ENCODE results near the gene ADD2. TPM values are rescaled to one million over a fixed set of nuclear protein-coding genes. Genes with fewer than 3 reads are reported as not detected.

ADD2 gene
- total RNA-seq, 3 donors from 2014 or later (not counting 1 experiment from before 2014, with no cell fraction given) = 0.16 to 1.4 (median 0.40) TPM

DNA sequence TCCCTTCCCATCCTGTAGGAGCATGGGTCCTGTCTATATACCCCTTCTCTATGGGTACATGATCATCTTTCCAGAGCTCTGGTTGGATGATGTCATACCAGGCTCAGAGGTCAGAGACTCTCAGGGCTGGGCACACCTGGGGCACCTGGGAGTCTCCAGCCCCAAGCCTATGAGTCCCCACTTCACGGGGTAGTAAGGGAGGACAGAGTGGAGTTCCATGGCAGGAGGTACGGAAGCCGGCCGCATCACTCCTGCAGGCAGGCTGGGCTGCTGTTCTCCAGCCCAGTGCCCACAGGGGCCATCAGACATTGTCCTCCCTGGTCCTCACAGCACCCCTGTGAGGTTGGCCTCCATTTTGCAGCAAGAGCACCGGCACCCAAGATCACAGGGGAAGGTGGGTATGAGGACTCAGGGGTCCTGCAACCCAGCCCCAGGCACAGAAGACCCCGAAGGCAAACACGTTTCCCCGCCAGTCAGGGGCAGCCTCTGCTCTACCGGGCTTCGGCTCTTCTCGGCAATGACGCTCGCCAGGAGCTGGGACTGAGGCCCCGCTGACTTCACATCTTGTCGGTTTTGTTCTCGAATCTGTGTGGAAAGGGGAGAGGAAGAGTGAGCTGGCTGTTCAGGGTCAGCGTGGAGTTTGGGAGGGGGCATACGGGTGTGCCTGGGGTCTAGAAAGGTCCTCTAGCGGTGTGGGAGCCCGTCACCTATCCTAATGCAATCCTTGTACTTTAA is 91.5 kb downstream of the ADD2 start:
- H3K9me3 ChIP-seq (ENCODE audit: control insufficient read depth, insufficient read depth, low read length) = no peaks in the 10 kb centered on the region
- H3K4me1 ChIP-seq (ENCODE audit: control insufficient read depth, insufficient read depth, low read length) = no peaks in the 10 kb centered on the region
- Mint-ChIP-seq H3K4me1 (no peaks in the 10 kb centered on the region), H3K9me3 (no peaks in the 10 kb centered on the region), H3K27me3 (ENCODE audit: low read depth in 2 of 2) (peaks cover 0 to 7% of the 10 kb centered on the region in 2 donors), H3K36me3 (no peaks in the 10 kb centered on the region), H3K27ac (no peak overlapping the region), H3K4me3 (no peak overlapping the region)
- no peaks in the 10 kb centered on the region for H3K27me3 ChIP-seq (ENCODE audit: control insufficient read depth, insufficient read depth, low read length)
- ATAC-seq (no peak), DNase-seq (no peak)
- H3K4me3 ChIP-seq (ENCODE audit: low read length) = no peak overlapping the region
- TF ChIP-seq, protein P1, sequence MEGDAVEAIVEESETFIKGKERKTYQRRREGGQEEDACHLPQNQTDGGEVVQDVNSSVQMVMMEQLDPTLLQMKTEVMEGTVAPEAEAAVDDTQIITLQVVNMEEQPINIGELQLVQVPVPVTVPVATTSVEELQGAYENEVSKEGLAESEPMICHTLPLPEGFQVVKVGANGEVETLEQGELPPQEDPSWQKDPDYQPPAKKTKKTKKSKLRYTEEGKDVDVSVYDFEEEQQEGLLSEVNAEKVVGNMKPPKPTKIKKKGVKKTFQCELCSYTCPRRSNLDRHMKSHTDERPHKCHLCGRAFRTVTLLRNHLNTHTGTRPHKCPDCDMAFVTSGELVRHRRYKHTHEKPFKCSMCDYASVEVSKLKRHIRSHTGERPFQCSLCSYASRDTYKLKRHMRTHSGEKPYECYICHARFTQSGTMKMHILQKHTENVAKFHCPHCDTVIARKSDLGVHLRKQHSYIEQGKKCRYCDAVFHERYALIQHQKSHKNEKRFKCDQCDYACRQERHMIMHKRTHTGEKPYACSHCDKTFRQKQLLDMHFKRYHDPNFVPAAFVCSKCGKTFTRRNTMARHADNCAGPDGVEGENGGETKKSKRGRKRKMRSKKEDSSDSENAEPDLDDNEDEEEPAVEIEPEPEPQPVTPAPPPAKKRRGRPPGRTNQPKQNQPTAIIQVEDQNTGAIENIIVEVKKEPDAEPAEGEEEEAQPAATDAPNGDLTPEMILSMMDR (IDR thresholded peaks at IDR 0.05) = no peak
- no peak overlapping the region for H3K27ac ChIP-seq (ENCODE audit: low read length)
- WGBS (ENCODE audit: insufficient coverage) = 94% methylated on average over 20 of the region's 20 CpGs
- intact Hi-C loops (cut with micrococcal nuclease) = no loop called here
- no peaks in the 10 kb centered on the region for H3K36me3 ChIP-seq (ENCODE audit: control insufficient read depth, insufficient read depth, low read length)

DNA sequence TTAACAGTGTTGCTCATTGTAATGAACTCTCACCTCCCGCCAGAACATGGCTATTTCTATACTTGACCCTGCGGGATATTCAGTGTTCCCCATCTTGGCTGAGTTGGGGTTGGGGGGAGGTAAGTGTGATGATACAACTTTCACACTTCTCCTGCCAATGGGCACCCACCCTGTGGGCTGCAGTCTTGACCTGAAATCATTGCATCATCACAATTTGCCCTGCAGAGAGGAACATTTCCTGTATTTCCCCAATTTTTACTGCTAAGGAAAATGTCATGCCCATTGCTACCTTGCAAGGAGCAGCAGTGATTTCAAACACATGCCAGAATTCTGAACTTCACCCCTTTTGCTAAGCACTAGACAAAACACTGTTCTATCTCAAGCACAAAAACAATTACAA is 92.1 kb downstream of the ADD2 start:
- Mint-ChIP-seq H3K4me3 (no peak overlapping the region), H3K27me3 (ENCODE audit: low read depth in 2 of 2) (peaks cover 0 to 7% of the 10 kb centered on the region in 2 donors), H3K4me1 (no peaks in the 10 kb centered on the region), H3K9me3 (no peaks in the 10 kb centered on the region), H3K36me3 (no peaks in the 10 kb centered on the region), H3K27ac (no peak overlapping the region)
- ATAC-seq (no peak), DNase-seq (no peak)
- Histone ChIP-seq H3K9me3 (ENCODE audit: control insufficient read depth, insufficient read depth, low read length) (no peaks in the 10 kb centered on the region), H3K27ac (ENCODE audit: low read length) (no peak overlapping the region), H3K36me3 (ENCODE audit: control insufficient read depth, insufficient read depth, low read length) (no peaks in the 10 kb centered on the region), H3K27me3 (ENCODE audit: control insufficient read depth, insufficient read depth, low read length) (no peaks in the 10 kb centered on the region), H3K4me1 (ENCODE audit: control insufficient read depth, insufficient read depth, low read length) (no peaks in the 10 kb centered on the region), H3K4me3 (ENCODE audit: low read length) (no peak overlapping the region)
- TF ChIP-seq, protein P1 (IDR thresholded peaks at IDR 0.05) = no peak
- intact Hi-C loops (cut with micrococcal nuclease) = no loop called here
- 100% methylated on average over 1 of the region's 2 CpGs for WGBS (ENCODE audit: insufficient coverage)

DNA sequence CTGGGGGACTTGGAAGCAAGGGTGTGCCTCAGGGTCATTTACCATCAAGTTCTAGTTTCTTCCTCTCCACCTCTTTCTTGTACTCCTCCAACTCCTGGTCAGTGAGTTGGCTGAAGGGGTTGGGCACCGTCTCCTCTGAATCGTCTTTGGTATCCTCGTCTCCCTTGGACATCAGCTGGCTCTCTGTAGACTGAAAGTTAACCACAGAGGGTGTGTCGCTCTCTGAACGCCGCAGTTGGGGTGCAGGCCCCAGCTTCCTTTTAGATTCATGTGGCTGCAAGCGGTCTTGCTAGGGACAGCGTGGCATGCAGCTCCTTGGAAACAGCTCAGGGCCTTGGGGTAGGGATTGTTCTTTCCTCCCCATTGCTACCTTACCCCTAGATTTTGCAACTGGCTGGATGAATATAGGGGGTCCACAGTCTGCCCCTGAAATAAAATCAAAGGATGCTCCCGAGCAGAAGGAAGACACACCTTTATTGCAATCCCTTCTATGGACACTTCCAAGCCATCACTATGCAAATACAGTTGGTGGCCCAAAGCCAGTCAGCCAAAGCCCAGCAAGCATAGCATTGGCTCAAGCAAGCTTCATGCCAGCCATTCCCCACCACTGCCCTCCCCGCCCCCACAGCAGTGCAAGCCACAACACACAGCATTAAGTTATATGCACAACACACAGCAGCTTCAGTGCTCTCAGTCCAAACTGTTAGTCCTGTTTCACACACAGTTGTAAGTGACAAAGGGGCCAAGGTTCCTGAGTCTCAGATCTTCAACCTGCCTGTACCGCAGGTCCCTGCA is 93.2 kb downstream of the ADD2 start:
- Histone ChIP-seq H3K4me3 (ENCODE audit: low read length) (no peak overlapping the region), H3K27me3 (ENCODE audit: control insufficient read depth, insufficient read depth, low read length) (no peaks in the 10 kb centered on the region), H3K4me1 (ENCODE audit: control insufficient read depth, insufficient read depth, low read length) (no peaks in the 10 kb centered on the region), H3K27ac (ENCODE audit: low read length) (no peak overlapping the region), H3K9me3 (ENCODE audit: control insufficient read depth, insufficient read depth, low read length) (no peaks in the 10 kb centered on the region), H3K36me3 (ENCODE audit: control insufficient read depth, insufficient read depth, low read length) (no peaks in the 10 kb centered on the region)
- intact Hi-C loops (cut with micrococcal nuclease) = no loop called here
- Mint-ChIP-seq H3K9me3 (no peaks in the 10 kb centered on the region), H3K4me3 (no peak overlapping the region), H3K4me1 (no peaks in the 10 kb centered on the region), H3K27me3 (ENCODE audit: low read depth in 2 of 2) (no peaks in the 10 kb centered on the region), H3K27ac (no peak overlapping the region), H3K36me3 (no peaks in the 10 kb centered on the region)
- no peak for DNase-seq
- ATAC-seq = no peak
- WGBS (ENCODE audit: insufficient coverage) = 83% methylated on average over 10 of the region's 11 CpGs
- TF ChIP-seq, protein P1 (IDR thresholded peaks at IDR 0.05) = no peak
